GM21723 (cell line): Measurements from ENCODE around the gene SLC25A22.

Experiments
- ATAC-seq: cut with Tn5 transposase; IDR thresholded peaks from one replicate; pipeline ENCODE4 v1.9.1; 2021; ENCODE audit warnings: mild to moderate bottlenecking, moderate library complexity; ENCODE audit not compliant: unreplicated experiment

SLC25A22 gene

GRCh38 chr11:804599-804964 lies 6.5 kb upstream of the SLC25A22 start:
- ATAC-seq, result no peak

- no peak for ATAC-seq
Observed at GRCh38 chr11:803770-804598, 5.9 kb upstream of the SLC25A22 start.

- no peak for ATAC-seq
Observed at GRCh38 chr11:803467-803742, 5.3 kb upstream of the SLC25A22 start.

GRCh38 chr11:802693-803466 lies 4.8 kb upstream of the SLC25A22 start:
- ATAC-seq, result no peak

GRCh38 chr11:802018-802617 lies 4.0 kb upstream of the SLC25A22 start:
- no peak for ATAC-seq

GRCh38 chr11:801097-801780 lies 3.2 kb upstream of the SLC25A22 start:
- ATAC-seq, result no peak

GRCh38 chr11:800473-800872 lies 2.4 kb upstream of the SLC25A22 start:
- no peak for ATAC-seq

- ATAC-seq, result no peak
Observed at GRCh38 chr11:799641-800316, 1.7 kb upstream of the SLC25A22 start.

GRCh38 chr11:797296-798092 lies 587 bp downstream of the SLC25A22 start:
- peak; percentile 45 for ATAC-seq

- ATAC-seq, result no peak
Observed at GRCh38 chr11:796565-797295, 1.4 kb downstream of the SLC25A22 start.

GRCh38 chr11:795634-796564 lies 2.2 kb downstream of the SLC25A22 start:
- ATAC-seq, result no peak

GRCh38 chr11:794766-795633 lies 3.1 kb downstream of the SLC25A22 start:
- no peak for ATAC-seq

- ATAC-seq, result no peak
Observed at GRCh38 chr11:794013-794765, 3.9 kb downstream of the SLC25A22 start.

- no peak for ATAC-seq
Observed at GRCh38 chr11:793556-793955, 4.5 kb downstream of the SLC25A22 start.

GRCh38 chr11:792873-793272 lies 5.2 kb downstream of the SLC25A22 start:
- ATAC-seq, result no peak

- no peak for ATAC-seq
Observed at GRCh38 chr11:792535-792821, 5.6 kb downstream of the SLC25A22 start.
